Colonic mucosa (tissue), 4 donors: ENCODE data around the gene ALDH3B1. TPM values are rescaled to one million over a fixed set of nuclear protein-coding genes. Genes with fewer than 3 reads are reported as not detected.

ENCODE experiments used
- DNase-seq: peaks from one replicate; pipeline ENCODE4 v3.0.0-alpha.2; 2020
- H3K27ac ChIP-seq: fragments of 200-600 bp; one replicate; pipeline ENCODE4 v1.8.0; 2021
- H3K27me3 ChIP-seq: fragments of 200-600 bp; one replicate; pipeline ENCODE4 v1.8.0; 2021
- H3K36me3 ChIP-seq: fragments of 200-600 bp; one replicate; pipeline ENCODE4 v1.8.0; 2021
- H3K4me1 ChIP-seq: fragments of 200-600 bp; one replicate; pipeline ENCODE4 v1.8.0; 2021; ENCODE audit warnings: mild to moderate bottlenecking
- H3K4me3 ChIP-seq: fragments of 200-600 bp; one replicate; pipeline ENCODE4 v1.8.0; 2021
- H3K9ac ChIP-seq, 2 donors: one replicate each; pipeline ENCODE4 v1.7.0; 2013; ENCODE audit warnings: control low read depth in 2 of 2, low read depth in 2 of 2, low read length in 2 of 2
- H3K9me3 ChIP-seq: fragments of 200-600 bp; one replicate; pipeline ENCODE4 v1.8.0; 2021
- CTCF ChIP-seq: fragments of 200-600 bp; IDR thresholded peaks from one replicate; pipeline ENCODE4 v1.8.0; 2022; ENCODE audit warnings: antibody characterized with exemption, mild to moderate bottlenecking
- intact Hi-C: fragments of 100-400 bp; cut with DNase I; formaldehyde crosslinking; loops from one replicate; pipeline ENCODE4 v1.14.1; 2022
- total RNA-seq, 2 donors: library from RNA; stranded (reverse); fragmentation: NEBNext Ultra II Directional in 1 of 2; extraction: Animal tissue kit (Norgen Biotek cat#: 25700) in 1 of 2; gene quantifications; one replicate each; pipeline ENCODE4 v1.2.1, GENCODE V29; 2021
- donor health status: healthy.
- donor health status: DM: no; HTN: no; CAD: no.
- donor health status: DM: no; HTN: no; CAD: no.

The ALDH3B1 gene
- total RNA-seq, 2 donors from 2014 or later, result 17.7 to 18.8 TPM

- intact Hi-C loops, result no loop called here
Observed at GRCh38 chr11:68011051-68011943, 1.2 kb downstream of the ALDH3B1 start.

GRCh38 chr11:68012044-68012842 is 2.1 kb downstream of the ALDH3B1 start:
- H3K27me3 ChIP-seq, result no peaks in the 10 kb centered on the region
- DNase-seq, result no peak
- peaks cover 13% of the 10 kb centered on the region for H3K4me1 ChIP-seq
- intact Hi-C loops, result no loop called here
- TF ChIP-seq CTCF, result no peak
- no peak overlapping the region for H3K27ac ChIP-seq
- no peaks in the 10 kb centered on the region for H3K36me3 ChIP-seq
- no peak overlapping the region for H3K4me3 ChIP-seq
- no peaks in the 10 kb centered on the region for H3K9me3 ChIP-seq
- H3K9ac ChIP-seq, result peak overlapping the region; percentile 44 to 94

More at GRCh38 chr11:68011051-68011943, 1.2 kb downstream of the ALDH3B1 start:
- H3K9me3 ChIP-seq, result no peaks in the 10 kb centered on the region
- TF ChIP-seq CTCF, result no peak
- peak overlapping the region; percentile 93 for H3K27ac ChIP-seq
- peaks cover 13% of the 10 kb centered on the region for H3K4me1 ChIP-seq
- no peaks in the 10 kb centered on the region for H3K27me3 ChIP-seq
- peak overlapping the region; percentile 44 to 94 for H3K9ac ChIP-seq
- peak overlapping the region; percentile 29 for H3K4me3 ChIP-seq
- DNase-seq, result no peak
- no peaks in the 10 kb centered on the region for H3K36me3 ChIP-seq

- Histone ChIP-seq H3K4me3 (no peak overlapping the region), H3K27ac (no peak overlapping the region), H3K4me1 (peaks cover 12% of the 10 kb centered on the region), H3K36me3 (no peaks in the 10 kb centered on the region), H3K9ac (no peak overlapping the region), H3K27me3 (no peaks in the 10 kb centered on the region), H3K9me3 (no peaks in the 10 kb centered on the region)
- intact Hi-C loops, result no loop called here
- TF ChIP-seq CTCF, result no peak
- no peak for DNase-seq
Observed at GRCh38 chr11:68012843-68013610, 2.9 kb downstream of the ALDH3B1 start.

GRCh38 chr11:68013611-68014156 is 3.6 kb downstream of the ALDH3B1 start:
- Histone ChIP-seq H3K9ac (no peak overlapping the region), H3K9me3 (no peaks in the 10 kb centered on the region), H3K27me3 (no peaks in the 10 kb centered on the region), H3K4me3 (no peak overlapping the region), H3K4me1 (peaks cover 7% of the 10 kb centered on the region), H3K36me3 (no peaks in the 10 kb centered on the region), H3K27ac (no peak overlapping the region)
- no peak for DNase-seq
- intact Hi-C loops, result no loop called here
- no peak for TF ChIP-seq CTCF
